Activated naive CD4-positive, alpha-beta T cell treated with anti-CD3 and anti-CD28 coated beads, Interleukin-2, amount 50 U/mL, for 24 hours (primary cell): Measurements from ENCODE around the gene ASPG.
A peak's percentile ranks its signal among the peaks of the same experiment; 100 is the strongest.

Experiments used
- H3K27ac Mint-ChIP-seq: one replicate; pipeline ENCODE4 v1.8.0; 2021; ENCODE audit warnings: mild to moderate bottlenecking, mixed read lengths
- H3K27me3 Mint-ChIP-seq: one replicate; pipeline ENCODE4 v1.8.0; 2021; ENCODE audit warnings: mixed read lengths
- H3K36me3 Mint-ChIP-seq: one replicate; pipeline ENCODE4 v1.8.0; 2021; ENCODE audit warnings: mixed read lengths
- H3K4me1 Mint-ChIP-seq: one replicate; pipeline ENCODE4 v1.8.0; 2021; ENCODE audit warnings: mixed read lengths
- H3K4me3 Mint-ChIP-seq: one replicate; pipeline ENCODE4 v1.8.0; 2021; ENCODE audit warnings: mild to moderate bottlenecking, mixed read lengths
- H3K9me3 Mint-ChIP-seq: one replicate; pipeline ENCODE4 v1.8.0; 2021; ENCODE audit warnings: mixed read lengths

ASPG gene

DNA sequence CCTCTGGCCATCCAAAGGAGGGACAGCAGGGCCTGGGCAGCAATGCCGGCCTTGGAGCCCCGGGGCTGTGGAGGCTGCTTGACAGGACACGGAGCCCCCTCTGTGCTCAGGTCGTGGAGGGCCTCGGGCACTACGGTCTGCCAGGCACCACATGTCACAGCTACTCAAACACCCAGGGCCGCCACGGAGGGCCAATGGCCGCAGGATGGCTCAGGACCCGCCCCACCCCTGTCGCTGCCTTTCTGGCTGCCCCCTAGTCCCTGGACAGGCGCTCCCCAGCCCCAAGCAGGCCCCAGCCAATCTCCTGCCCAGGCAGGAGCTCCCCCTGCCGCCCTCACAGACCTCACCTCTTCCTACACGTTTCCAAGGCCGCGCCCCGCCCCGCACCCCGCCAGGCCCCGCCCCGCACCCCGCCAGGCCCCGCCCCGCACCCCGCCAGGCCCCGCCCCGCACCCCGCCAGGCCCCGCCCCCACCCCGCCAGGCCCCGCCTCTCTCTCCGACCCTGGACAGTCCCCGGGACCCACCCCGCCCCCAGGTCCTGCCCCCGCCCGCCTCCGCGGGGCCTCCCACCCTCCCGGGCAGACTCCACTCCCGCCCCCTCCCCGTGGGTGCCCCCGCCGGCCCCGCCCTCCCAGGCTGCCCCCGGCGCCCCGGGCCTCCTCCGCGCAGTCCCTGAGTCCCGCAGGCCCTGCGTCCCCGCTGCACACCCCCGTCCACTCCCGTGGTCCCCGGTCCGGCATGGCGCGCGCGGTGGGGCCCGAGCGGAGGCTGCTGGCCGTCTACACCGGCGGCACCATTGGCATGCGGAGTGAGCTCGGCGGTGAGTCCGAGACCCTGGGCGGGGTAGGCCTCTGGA lies at the start of gene ASPG:
Gene ASPG, plus strand, starts transcription at position 669 of the 857 bp plus-strand sequence. Its CDS starts 71 bp downstream, at position 740.
- peaks cover 8% of the 10 kb centered on the region for H3K27me3 Mint-ChIP-seq
- peak within 1 kb of the TSS; percentile 31 for H3K4me3 Mint-ChIP-seq
- H3K27ac Mint-ChIP-seq: peak within 1 kb of the TSS; percentile 46
- no peaks in the 10 kb centered on the region for H3K36me3 Mint-ChIP-seq
- H3K4me1 Mint-ChIP-seq: peaks cover 4% of the 10 kb centered on the region
- no peaks in the 10 kb centered on the region for H3K9me3 Mint-ChIP-seq

DNA sequence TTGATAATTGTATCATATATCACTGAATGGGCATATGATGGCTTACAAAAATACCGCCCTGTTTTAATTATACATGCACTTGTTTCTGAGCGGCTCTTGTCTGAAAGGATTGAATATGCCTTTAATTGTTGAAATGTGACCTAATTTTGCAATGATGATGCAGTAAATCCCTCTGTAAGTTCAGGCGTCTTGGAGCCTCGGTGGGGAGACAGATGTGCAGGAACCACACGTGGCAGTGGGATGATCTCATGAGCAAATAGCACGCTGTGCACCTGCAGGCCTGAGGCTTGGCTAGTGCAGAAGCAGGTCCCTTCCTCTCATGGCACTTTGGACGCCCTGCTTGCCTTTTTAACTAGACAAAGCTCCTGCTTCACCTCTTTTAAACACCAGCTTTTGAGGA lies 49.3 kb upstream of the ASPG start:
- Mint-ChIP-seq H3K9me3 (no peaks in the 10 kb centered on the region), H3K4me1 (no peaks in the 10 kb centered on the region), H3K27ac (no peak overlapping the region), H3K4me3 (no peak overlapping the region), H3K27me3 (peaks cover 18% of the 10 kb centered on the region), H3K36me3 (no peaks in the 10 kb centered on the region)

DNA sequence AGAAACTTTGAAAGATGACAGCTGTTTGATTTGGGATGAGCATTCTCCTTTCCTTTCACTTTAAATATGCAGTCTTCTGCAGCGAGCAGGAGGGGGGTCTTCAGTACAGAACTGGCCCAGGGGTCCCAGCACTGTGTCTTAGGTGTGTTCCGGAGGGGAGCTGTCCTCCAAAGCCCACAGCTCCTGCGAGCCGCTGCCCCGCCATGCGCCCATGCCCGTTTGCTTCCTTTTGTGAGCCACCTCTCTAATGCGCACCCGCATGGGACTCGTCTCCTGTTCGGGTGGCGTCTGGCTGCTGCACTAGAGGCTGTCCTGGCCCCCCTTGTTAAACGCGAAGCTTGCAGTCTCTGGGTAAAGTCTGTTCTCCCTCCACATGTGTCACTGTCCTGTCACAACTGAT lies 48.4 kb upstream of the ASPG start:
- Mint-ChIP-seq H3K36me3 (no peaks in the 10 kb centered on the region), H3K9me3 (no peaks in the 10 kb centered on the region), H3K27me3 (peaks cover 19% of the 10 kb centered on the region)

DNA sequence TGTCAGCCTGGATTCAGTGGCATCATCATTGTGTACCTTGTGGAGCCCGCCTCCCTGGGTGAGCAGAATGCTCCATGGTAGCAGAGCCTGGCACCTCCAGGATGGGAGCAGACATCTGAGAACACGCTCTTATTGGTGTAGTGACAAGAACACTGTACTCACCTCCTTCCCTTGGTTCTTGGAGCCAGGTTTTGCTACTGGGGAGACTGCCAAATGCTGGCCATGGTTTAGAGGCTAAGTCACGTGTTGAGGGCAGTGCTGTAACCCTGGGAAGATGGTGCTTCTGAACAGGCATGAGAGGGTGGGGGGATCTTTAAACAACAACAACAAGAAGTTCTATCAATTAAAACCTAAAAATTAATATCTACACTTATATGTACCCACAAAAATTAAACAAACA lies 47.6 kb upstream of the ASPG start:
- H3K27ac Mint-ChIP-seq: no peak overlapping the region
- H3K4me1 Mint-ChIP-seq: no peaks in the 10 kb centered on the region
- no peaks in the 10 kb centered on the region for H3K9me3 Mint-ChIP-seq
- H3K27me3 Mint-ChIP-seq: peaks cover 14% of the 10 kb centered on the region
- no peaks in the 10 kb centered on the region for H3K36me3 Mint-ChIP-seq
- no peak overlapping the region for H3K4me3 Mint-ChIP-seq

More for the DNA sequence above, 48.4 kb upstream of the ASPG start:
- no peaks in the 10 kb centered on the region for H3K4me1 Mint-ChIP-seq
- H3K27ac Mint-ChIP-seq: no peak overlapping the region
- no peak overlapping the region for H3K4me3 Mint-ChIP-seq

DNA sequence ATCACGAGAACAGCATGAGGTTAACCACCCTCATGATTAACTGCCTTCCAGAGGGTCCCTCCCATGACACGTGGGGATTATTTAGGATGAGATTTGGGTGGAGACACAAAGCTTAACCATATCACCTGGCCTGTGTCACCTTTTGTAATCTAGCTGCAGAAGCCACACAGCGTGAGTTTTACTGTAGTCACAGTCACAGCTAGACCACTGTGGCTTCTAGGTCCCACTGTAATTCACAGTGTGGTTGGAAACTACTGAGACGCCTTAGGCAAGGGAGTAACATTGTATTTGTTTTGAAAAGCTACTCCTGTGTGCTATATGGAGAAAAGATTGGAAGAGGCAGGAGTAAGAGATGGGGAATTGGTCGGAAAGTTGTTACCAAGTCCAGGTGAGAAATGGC lies 46.3 kb upstream of the ASPG start:
- peaks cover 9% of the 10 kb centered on the region for H3K27me3 Mint-ChIP-seq
- H3K9me3 Mint-ChIP-seq: no peaks in the 10 kb centered on the region
- H3K4me3 Mint-ChIP-seq: no peak overlapping the region
- H3K27ac Mint-ChIP-seq: no peak overlapping the region
- H3K36me3 Mint-ChIP-seq: no peaks in the 10 kb centered on the region
- H3K4me1 Mint-ChIP-seq: no peaks in the 10 kb centered on the region

DNA sequence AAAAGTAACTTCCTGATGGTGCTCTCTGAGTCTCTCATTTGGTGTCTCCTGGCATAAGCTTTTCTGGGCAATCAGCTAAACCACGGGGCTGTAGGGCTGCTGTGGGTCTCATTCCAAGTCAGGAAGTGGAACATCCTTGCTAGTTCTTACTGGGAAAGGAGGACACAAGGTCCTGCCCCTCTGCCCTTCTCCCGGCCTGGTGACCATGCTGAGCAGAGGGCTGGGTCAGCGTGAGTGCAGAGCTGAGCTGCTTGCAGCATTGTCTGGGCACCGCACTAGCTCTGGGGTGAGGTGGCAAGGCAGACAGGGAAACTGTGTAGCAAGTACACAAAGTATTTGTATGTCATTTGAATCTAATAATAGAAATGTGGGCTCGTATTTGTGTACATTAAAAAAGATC lies 45.0 kb upstream of the ASPG start:
- Mint-ChIP-seq H3K9me3 (no peaks in the 10 kb centered on the region), H3K27me3 (peaks cover 13% of the 10 kb centered on the region), H3K36me3 (no peaks in the 10 kb centered on the region), H3K4me3 (no peak overlapping the region), H3K27ac (no peak overlapping the region), H3K4me1 (no peaks in the 10 kb centered on the region)

DNA sequence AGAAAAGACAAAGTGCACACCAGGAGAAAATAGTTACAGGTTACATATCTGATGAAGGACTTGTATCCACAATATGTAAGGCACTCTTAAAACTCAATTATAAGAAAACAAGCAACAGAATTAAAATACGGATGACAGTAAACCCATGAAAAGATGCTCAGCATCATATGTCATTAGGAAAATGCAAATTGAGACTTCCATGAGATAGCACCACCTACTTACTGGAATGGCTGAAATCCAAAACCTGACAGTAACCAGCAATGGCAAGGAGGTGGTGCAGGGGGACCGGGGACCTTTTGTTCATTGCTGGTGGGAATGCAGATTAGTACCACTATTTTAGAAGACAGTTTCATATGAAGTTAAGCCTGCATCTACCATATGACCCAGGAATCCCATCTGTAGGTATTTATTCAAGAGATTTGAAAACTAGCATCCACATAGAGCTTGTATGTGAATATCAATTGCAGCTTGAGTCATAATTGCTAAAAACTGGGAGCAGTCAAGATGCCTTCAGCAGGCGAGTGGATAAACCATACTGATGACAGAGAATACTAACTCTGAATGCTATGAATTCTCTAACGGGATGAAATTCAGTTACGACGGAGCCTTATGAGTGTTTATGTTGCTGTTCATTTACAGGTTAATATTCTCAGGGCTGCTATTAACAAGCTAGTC lies 43.9 kb upstream of the ASPG start:
- no peak overlapping the region for H3K4me3 Mint-ChIP-seq
- no peaks in the 10 kb centered on the region for H3K9me3 Mint-ChIP-seq
- H3K4me1 Mint-ChIP-seq: no peaks in the 10 kb centered on the region
- no peak overlapping the region for H3K27ac Mint-ChIP-seq
- H3K27me3 Mint-ChIP-seq: peaks cover 13% of the 10 kb centered on the region
- no peaks in the 10 kb centered on the region for H3K36me3 Mint-ChIP-seq

DNA sequence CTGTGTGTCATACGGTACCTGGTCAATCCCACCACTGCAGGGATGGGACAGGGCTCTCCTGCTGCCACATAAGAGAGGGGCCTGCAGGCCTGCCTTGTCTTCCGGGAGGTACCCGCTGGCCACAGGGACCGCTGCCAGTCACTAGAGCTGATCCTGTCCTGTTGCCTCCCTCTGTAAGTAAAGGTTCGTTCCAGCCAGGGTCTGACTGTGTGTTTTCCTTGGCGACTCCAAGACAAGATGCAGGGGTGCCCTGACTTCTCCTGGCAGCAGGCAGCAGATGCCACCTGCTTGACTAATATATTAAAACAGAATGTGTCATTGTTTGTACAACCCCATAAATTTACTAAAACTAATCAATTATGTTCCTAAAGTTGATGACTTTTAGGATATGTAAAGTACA lies 41.5 kb upstream of the ASPG start:
- peaks cover 11% of the 10 kb centered on the region for H3K27me3 Mint-ChIP-seq
- H3K36me3 Mint-ChIP-seq: no peaks in the 10 kb centered on the region
- no peaks in the 10 kb centered on the region for H3K4me1 Mint-ChIP-seq
- H3K9me3 Mint-ChIP-seq: no peaks in the 10 kb centered on the region
- no peak overlapping the region for H3K27ac Mint-ChIP-seq
- H3K4me3 Mint-ChIP-seq: no peak overlapping the region

DNA sequence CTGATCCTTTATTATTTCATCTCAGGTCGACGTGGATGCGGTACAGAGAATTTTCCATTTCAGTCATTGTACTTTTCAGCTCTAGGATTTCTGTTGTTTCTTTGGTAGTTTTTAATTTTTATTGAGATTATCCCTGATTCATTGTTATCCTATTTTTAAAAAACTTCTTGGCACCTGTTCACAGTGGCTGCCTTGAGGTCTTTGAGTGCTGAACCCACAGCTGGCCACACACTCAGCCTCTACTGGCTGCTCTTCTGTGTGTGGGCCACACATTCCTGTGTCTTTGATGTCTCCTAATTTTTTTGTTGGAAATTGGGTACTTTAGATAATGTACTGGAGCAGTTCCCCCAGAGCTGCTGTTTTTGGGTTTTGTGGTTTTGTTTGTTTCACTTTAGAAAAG lies 37.7 kb upstream of the ASPG start:
- Mint-ChIP-seq H3K9me3 (no peaks in the 10 kb centered on the region), H3K27me3 (peaks cover 12% of the 10 kb centered on the region), H3K27ac (no peak overlapping the region), H3K36me3 (no peaks in the 10 kb centered on the region), H3K4me1 (no peaks in the 10 kb centered on the region), H3K4me3 (no peak overlapping the region)

DNA sequence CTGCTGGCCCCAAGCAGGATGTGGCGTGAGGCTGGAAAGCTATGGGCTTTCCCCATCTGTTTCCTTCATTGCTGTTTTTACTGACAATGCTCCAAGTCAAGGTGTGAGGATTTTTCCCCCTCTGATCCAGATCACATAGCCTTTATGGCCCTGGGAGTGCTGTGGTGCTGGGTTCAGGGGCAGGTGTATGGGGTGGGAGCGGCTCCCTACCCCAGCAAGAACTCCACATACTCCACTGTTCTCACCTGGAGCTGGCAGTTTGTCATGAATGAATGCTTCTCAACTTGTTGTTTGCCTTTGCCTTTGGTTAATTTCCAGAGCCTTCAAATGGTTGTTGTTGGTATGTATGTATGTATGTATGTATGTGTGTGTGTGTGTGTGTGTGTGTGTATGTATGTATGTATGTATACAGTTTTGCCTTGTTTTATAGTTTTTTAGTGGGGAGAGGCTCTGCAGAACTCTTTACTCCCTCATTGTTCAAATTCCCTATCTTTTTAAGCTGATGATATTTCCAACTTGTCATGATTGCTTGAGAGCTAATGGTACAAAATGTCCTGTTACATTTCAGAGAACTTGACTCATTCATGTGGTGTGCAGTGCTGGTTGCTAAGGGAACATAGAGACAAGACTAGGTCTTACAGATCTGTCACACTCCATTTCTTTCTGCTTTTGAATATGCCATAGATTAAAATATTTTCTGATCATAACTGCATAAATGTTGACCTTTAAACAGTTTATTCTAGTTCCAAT lies 36.6 kb upstream of the ASPG start:
- H3K4me1 Mint-ChIP-seq: no peaks in the 10 kb centered on the region
- H3K27me3 Mint-ChIP-seq: peaks cover 12% of the 10 kb centered on the region
- H3K36me3 Mint-ChIP-seq: no peaks in the 10 kb centered on the region
- H3K9me3 Mint-ChIP-seq: no peaks in the 10 kb centered on the region
- no peak overlapping the region for H3K27ac Mint-ChIP-seq
- H3K4me3 Mint-ChIP-seq: no peak overlapping the region

DNA sequence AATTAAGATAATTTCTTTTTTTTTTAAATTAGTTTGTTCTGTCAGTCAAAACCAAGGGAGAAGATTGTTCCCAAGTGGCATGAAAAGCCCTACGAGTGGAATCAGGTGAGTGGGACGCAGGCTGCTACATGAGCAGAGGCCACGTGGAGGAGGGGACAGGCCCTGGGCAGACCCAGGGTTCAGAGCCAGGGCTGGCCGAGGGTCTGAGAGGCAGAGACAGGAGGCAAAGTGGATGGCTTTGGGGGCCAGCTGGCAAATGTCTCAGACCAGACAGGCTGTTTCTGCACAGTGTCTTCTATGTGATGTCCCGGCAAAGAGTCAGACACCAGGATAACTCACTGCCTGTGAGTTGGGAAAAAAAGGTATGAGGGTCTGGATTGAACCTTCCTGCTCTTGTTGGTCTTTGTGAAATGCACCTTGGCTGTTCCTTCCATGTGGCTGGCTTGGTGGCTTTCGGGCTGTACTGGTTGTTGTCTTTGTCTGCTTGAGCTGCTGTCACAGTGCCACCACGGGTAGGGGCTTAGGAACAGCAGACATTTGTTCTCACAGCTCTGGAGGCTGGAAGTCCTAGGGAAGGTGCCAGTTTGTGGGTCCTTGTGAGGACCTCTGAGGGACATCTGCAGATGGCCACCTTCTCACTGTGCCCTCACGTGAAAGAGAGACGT lies 35.8 kb upstream of the ASPG start:
- no peaks in the 10 kb centered on the region for H3K36me3 Mint-ChIP-seq
- no peaks in the 10 kb centered on the region for H3K4me1 Mint-ChIP-seq
- no peak overlapping the region for H3K27ac Mint-ChIP-seq
- no peaks in the 10 kb centered on the region for H3K9me3 Mint-ChIP-seq
- peaks cover 8% of the 10 kb centered on the region for H3K27me3 Mint-ChIP-seq
- no peak overlapping the region for H3K4me3 Mint-ChIP-seq

DNA sequence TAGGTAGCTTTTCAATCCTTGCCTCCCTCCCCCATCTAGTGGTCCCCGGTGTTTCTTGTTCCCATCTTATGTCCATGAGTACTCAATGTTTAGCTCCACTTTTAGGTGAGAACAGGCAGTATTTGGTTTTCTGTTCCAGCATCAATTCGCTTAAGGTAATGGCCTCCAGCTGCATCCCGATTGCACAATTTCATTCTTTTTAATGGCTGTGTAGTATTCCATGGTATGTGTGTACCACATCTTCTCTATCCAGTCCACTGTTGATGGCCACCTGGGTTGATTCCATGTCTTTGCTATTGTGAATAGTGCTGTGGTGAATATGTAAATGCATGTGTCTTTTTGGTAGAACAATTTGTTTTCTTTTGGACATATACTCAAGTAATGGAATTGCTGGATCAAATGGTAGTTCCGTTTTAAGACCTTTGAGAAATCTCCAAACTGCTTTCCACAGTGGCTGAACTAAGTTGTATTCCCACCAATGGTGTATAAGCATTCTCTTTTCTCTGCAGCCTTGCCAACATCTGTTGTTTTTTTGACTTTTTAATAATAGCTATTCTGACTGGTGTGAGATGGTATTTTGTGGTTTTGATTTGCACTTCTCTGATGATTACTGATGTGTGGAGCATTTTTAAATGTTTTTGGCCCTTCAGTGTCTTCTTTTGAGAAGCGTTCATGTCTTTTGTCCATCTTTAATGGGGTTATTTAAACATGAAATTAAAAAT lies 34.2 kb upstream of the ASPG start:
- Mint-ChIP-seq H3K36me3 (no peaks in the 10 kb centered on the region), H3K4me3 (no peak overlapping the region), H3K4me1 (no peaks in the 10 kb centered on the region), H3K27me3 (peaks cover 8% of the 10 kb centered on the region), H3K9me3 (no peaks in the 10 kb centered on the region), H3K27ac (no peak overlapping the region)

DNA sequence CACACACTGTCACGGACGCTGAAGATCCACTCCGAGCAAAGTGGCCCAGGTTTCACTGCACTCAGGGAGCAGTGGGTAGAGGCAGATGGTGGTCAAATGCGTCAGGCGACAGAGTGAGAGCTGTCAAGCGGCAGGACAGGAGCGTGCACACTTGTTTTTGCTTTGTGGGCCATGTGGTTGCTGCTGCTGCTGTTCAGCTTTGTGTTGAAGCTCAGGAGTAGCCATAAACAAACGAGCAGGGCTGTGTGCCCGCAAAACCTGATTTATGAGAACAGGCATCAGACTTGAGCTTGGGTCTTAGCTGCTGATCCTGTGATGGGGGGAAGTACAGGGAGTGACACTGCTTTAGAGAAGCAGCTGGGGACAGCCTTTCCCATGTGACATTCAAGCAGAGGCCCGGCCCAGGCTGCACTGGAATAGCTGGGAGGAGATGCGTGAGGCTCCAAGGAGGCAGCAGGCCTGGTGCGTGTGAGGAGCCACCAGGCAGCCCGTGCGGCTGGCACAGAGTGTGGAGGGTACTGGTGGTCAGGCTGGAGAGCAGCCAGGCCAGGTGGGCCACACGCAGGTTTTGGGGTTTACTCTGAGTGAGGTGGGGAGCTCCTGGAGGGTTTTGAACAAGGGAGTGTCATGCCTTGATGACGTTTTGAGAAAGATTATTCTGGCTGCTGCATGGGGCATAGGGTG lies 31.1 kb upstream of the ASPG start:
- Mint-ChIP-seq H3K4me3 (no peak overlapping the region), H3K4me1 (no peaks in the 10 kb centered on the region), H3K9me3 (no peaks in the 10 kb centered on the region), H3K27me3 (peaks cover 13% of the 10 kb centered on the region), H3K27ac (no peak overlapping the region), H3K36me3 (no peaks in the 10 kb centered on the region)

DNA sequence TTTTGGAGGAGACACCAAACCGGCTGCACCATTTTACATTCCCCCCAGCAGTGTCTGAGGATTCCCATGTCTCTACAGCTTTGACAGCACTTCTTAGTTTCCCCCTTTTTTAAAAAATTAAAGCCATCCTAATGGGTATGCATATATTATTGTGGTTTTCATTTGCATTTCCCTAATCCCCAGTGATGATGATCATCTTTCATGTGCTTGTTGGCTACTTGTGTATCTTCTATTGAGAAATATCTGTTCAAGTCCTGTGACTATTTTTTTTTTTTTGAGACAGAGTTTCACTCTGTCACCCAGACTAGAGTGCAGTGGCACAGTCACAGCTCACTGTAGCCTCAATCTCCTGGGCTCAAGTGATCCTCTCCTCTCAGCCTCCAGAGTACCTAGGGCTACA lies 23.2 kb upstream of the ASPG start:
- Mint-ChIP-seq H3K4me3 (no peak overlapping the region), H3K27me3 (peaks cover 40% of the 10 kb centered on the region), H3K27ac (no peak overlapping the region), H3K36me3 (peaks cover 2% of the 10 kb centered on the region), H3K4me1 (no peaks in the 10 kb centered on the region), H3K9me3 (peaks cover 4% of the 10 kb centered on the region)
